NT2/D1 (cell line): ENCODE data around the gene PTPRT.

Experiments
- DNase-seq: peaks from one replicate; pipeline ENCODE4 v3.0.0-alpha.2; 2011; ENCODE audit warnings: low read depth, low spot score
- H3K27me3 ChIP-seq: 2 replicates; pipeline ENCODE4 v1.6.0; 2011; ENCODE audit warnings: mild to moderate bottlenecking; ENCODE audit not compliant: insufficient read length, insufficient read depth
- H3K36me3 ChIP-seq: 2 replicates; pipeline ENCODE4 v1.6.1; 2011; ENCODE audit warnings: mild to moderate bottlenecking, low read length, mixed read lengths; ENCODE audit not compliant: insufficient read depth, insufficient read length
- H3K4me1 ChIP-seq: 2 replicates; pipeline ENCODE4 v1.5.1; 2011; ENCODE audit not compliant: insufficient read depth, insufficient read length
- H3K4me3 ChIP-seq: 2 replicates; pipeline ENCODE4 v1.5.1; 2011; ENCODE audit warnings: low read depth; ENCODE audit not compliant: insufficient read length
- H3K9ac ChIP-seq: 2 replicates; pipeline ENCODE4 v1.6.0; 2011; ENCODE audit warnings: low read depth; ENCODE audit not compliant: insufficient read length
- H3K9me3 ChIP-seq: 2 replicates; pipeline ENCODE4 v1.5.1; 2011; ENCODE audit warnings: mild to moderate bottlenecking, low read length; ENCODE audit not compliant: insufficient read depth
- SUZ12 ChIP-seq: IDR thresholded peaks from 2 replicates; pipeline ENCODE4 v1.6.1; 2011; ENCODE audit not compliant: insufficient read length, insufficient read depth; ENCODE audit errors: extremely low read depth
- YY1 ChIP-seq: IDR thresholded peaks from 2 replicates; pipeline ENCODE4 v1.6.1; 2011; ENCODE audit not compliant: insufficient read length, insufficient read depth
- ZNF274 ChIP-seq: IDR thresholded peaks from 2 replicates; pipeline ENCODE4 v1.6.1; 2011; ENCODE audit warnings: mild to moderate bottlenecking, low read depth, low read length

PTPRT gene

GRCh38 chr20:42097741-42098140, 1092.0 kb downstream of the PTPRT start:
- Histone ChIP-seq H3K9me3 (no peaks in the 10 kb centered on the region), H3K9ac (no peak overlapping the region), H3K4me3 (no peak overlapping the region), H3K36me3 (no peaks in the 10 kb centered on the region), H3K27me3 (no peaks in the 10 kb centered on the region), H3K4me1 (no peaks in the 10 kb centered on the region)
- no peak for DNase-seq
- no peak for TF ChIP-seq SUZ12
- TF ChIP-seq ZNF274: no peak

DNA sequence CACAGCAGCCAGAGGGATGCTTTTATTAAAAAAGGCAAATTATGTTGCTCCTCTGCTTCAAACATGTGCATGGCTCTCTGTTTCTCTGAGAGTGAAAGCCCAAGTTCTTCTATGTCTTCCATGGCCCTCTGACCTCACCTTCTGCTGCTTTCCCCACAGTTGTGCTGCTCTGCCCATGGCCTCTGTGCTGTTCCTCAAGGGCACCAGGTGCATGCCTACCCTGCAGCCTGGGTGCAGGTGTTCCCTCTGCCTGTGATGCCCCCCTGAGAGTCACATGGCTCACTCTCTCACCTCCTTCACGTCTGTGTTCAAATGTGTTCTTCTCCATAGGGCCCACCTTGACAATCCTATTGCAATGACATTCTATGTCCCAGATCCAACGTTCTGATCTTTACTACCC, 1094.5 kb downstream of the PTPRT start:
- Histone ChIP-seq H3K4me3 (no peak overlapping the region), H3K36me3 (no peaks in the 10 kb centered on the region), H3K27me3 (no peaks in the 10 kb centered on the region), H3K9ac (no peak overlapping the region), H3K4me1 (no peaks in the 10 kb centered on the region), H3K9me3 (no peaks in the 10 kb centered on the region)
- no peak for TF ChIP-seq ZNF274
- TF ChIP-seq SUZ12: no peak
- TF ChIP-seq YY1: no peak
- no peak for DNase-seq

GRCh38 chr20:42093542-42094440, 1095.9 kb downstream of the PTPRT start:
- no peak overlapping the region for H3K4me3 ChIP-seq
- no peaks in the 10 kb centered on the region for H3K9me3 ChIP-seq
- TF ChIP-seq SUZ12: no peak
- no peak for TF ChIP-seq ZNF274
- TF ChIP-seq YY1: no peak
- no peaks in the 10 kb centered on the region for H3K4me1 ChIP-seq
- DNase-seq: no peak
- no peaks in the 10 kb centered on the region for H3K36me3 ChIP-seq
- H3K9ac ChIP-seq: no peak overlapping the region
- no peaks in the 10 kb centered on the region for H3K27me3 ChIP-seq

GRCh38 chr20:42093041-42093440, 1096.7 kb downstream of the PTPRT start:
- no peaks in the 10 kb centered on the region for H3K4me1 ChIP-seq
- no peaks in the 10 kb centered on the region for H3K27me3 ChIP-seq
- H3K9me3 ChIP-seq: no peaks in the 10 kb centered on the region
- no peak for DNase-seq
- no peak for TF ChIP-seq SUZ12
- TF ChIP-seq YY1: no peak
- no peak for TF ChIP-seq ZNF274
- no peak overlapping the region for H3K9ac ChIP-seq
- no peaks in the 10 kb centered on the region for H3K36me3 ChIP-seq
- no peak overlapping the region for H3K4me3 ChIP-seq

- Histone ChIP-seq H3K27me3 (no peaks in the 10 kb centered on the region), H3K9me3 (no peaks in the 10 kb centered on the region), H3K9ac (no peak overlapping the region), H3K36me3 (no peaks in the 10 kb centered on the region), H3K4me1 (no peaks in the 10 kb centered on the region), H3K4me3 (no peak overlapping the region)
- TF ChIP-seq SUZ12: no peak
- TF ChIP-seq ZNF274: no peak
- TF ChIP-seq YY1: no peak
- no peak for DNase-seq
Observed at GRCh38 chr20:42085366-42085765, 1104.3 kb downstream of the PTPRT start.

DNA sequence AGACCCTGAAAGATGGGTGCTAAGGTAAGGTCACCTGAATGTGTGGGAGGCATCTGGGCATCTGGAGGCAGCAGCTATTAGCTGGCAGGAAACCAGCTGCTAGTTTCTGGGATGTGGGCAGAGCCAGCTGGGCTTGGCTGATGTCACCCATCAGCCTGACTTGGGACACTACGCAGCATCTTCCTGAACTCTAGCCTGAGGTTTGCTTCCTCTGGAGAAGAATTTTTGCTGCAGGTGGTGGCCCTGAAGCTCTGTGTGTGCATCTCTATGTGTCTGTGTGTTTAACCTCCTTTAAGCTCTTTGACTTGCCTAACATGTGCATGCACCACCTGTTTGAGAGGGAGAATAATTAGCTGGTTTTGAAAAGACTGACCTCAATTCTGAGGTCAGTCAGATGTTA, 1106.4 kb downstream of the PTPRT start:
- Histone ChIP-seq H3K9me3 (no peaks in the 10 kb centered on the region), H3K27me3 (no peaks in the 10 kb centered on the region), H3K36me3 (no peaks in the 10 kb centered on the region), H3K4me3 (no peak overlapping the region), H3K4me1 (no peaks in the 10 kb centered on the region), H3K9ac (no peak overlapping the region)
- TF ChIP-seq SUZ12 (no peak), YY1 (no peak), ZNF274 (no peak)
- DNase-seq: no peak

DNA sequence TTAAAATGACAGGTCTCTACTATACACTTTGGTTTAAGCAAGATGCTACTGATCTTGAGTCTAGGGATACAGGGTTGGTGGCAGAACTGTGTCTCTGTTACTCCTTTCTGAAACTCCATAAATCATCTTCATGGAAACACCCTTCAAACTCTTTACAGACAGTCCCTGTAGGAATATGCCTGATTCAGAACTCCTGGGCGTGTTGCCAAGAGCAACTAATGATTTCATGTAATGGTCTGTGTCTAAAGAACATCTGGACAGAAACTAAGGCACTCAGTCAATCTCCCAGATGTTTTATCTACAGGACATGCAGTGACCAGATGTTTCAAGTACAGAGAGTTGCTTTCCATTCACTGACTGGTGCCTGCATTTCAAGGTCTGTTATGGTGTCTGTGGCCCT, 1107.1 kb downstream of the PTPRT start:
- DNase-seq: no peak
- Histone ChIP-seq H3K9ac (no peak overlapping the region), H3K4me1 (no peaks in the 10 kb centered on the region), H3K36me3 (no peaks in the 10 kb centered on the region), H3K9me3 (no peaks in the 10 kb centered on the region), H3K27me3 (no peaks in the 10 kb centered on the region), H3K4me3 (no peak overlapping the region)
- TF ChIP-seq ZNF274: no peak
- TF ChIP-seq YY1: no peak
- no peak for TF ChIP-seq SUZ12
